Epithelial cell of prostate (primary cell): ENCODE results near the gene GPR107.

Source experiments
- DNase-seq: peaks from one replicate; pipeline ENCODE4 v3.0.0-alpha.2; 2011; ENCODE audit warnings: low read depth, low spot score
- H3K27ac ChIP-seq: fragments of 450-650 bp; 2 replicates; pipeline ENCODE4 v1.5.1; 2017; ENCODE audit warnings: mild to moderate bottlenecking

The GPR107 gene

DNA sequence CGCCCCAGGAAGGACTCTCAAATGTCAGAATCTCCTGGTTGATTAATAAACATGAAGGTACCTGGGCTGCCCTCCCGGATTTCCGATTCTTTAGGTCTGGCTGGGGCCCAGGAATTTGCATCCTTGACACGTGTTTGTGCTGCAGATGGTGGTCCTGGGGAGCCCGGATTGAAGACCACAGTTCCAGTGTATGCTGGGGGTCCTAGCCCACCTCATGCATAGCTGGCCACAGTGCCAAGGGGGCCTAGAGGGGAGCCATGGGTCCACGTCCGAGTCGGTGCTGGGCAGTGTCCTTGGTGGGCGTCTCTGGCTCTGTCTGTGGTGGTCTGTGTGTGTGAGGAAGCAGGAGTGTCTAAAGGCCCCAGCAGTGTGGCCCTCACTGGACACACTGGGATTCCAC is 121.6 kb downstream of the GPR107 start:
- no peak overlapping the region for H3K27ac ChIP-seq
- no peak for DNase-seq

DNA sequence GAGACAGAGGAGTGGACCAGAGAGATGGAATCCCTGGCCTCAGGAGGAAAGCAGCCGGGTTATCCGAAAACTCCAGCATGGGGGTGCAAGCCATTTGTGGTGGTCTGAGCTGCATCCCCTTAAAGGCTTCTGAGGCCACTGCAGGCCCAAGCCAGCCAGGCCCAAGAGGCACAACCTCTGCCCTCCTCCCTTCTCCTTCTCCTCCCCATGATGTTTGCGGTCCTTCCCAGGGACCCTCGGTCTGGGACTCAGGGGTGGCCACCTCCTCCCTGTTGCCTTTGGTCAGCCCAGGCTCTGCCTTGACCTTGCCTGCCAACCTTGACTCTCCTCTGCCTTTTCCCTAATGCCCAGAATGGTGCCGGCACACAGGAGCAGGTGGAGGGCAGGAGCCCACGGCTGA is 123.1 kb downstream of the GPR107 start:
- no peak for DNase-seq
- no peak overlapping the region for H3K27ac ChIP-seq

DNA sequence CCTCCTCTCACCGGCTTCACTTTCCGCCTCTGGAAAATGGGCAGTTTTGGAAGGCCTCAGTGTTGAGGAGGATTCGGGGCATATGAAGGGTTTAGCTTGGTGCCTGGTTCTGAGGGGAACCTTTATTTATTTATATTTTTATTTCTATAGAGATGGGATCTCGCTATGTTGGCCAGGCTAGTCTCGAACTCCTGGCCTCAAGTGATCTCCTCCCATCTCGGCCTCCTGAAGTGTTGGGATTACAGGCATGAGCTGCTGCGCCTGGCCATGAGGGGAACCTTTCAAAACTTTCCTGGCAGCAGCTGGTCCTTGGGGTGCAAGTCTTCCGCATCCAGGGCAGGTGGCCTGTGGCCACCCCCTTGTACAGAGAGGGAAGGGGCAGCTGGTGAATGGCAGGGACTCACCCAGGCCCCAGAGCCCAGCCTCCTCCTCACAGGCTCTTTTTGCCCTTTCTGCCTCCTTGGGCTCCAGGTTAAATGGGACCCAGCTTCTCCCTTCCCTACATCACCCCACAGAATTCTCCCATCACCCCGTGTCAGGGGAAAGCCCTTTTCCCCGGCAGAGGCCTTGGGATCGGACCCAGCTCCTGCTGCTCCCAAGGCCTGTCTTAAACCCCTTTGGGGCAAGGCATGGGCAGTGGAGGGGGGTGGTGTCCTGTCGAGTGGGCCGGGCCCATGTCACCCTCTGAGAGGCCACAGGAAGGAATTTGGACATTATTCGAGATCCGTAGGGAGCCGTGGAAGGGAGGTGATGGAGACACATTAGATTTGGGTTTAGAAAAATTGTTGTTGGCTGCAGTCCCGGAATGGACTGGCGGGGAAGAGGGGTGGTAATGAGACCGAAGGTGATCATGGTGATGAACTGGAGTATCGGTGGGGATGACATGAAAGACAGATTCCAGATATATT is 124.4 kb downstream of the GPR107 start:
- DNase-seq: no peak
- H3K27ac ChIP-seq: no peak overlapping the region

DNA sequence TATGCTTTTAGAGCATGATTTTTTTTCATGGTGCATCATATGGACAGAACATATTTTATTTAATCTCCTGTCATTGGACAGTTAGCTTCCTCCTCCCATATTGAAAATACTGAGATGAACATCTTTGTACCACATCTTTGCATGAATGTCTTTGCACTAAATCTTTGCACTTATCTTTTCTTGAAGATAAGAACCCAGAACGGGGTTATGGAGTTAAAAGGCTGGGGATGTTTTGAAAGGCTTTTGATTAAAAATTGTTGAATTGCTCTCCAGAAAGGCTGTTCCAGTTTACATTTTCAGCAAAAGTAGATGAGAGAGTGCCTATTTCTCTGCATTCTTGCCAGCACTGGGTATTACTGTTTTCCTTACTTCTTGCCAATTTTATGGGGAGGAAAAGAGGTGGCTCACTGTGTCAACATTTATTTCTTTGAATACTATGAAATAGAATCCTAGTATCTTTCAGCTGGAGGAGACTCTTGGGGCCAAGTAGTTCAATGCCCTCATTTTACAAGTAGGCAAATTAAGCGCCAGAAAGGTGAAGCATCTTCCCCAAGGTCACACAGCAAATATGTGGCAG is 125.7 kb downstream of the GPR107 start:
- no peak overlapping the region for H3K27ac ChIP-seq

DNA sequence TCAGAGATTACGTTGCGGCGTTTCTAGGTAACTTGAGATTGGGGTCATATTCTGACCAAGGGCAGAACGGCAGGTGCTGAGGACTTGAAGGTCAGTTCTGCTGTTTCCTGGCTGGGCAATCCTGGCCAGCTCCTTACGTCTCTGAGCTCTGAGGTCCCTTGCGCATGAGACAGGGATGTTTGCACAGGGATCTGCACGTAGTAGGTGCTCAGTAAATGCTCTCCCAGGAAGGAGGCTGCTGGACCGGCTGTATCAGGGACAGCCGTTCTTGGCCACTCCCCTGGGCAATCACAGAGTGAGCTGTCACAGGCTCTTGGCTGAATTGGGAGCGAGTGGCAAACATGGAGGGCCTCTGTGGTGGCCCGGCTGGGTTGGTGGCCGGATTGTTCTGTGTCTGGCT is 126.8 kb downstream of the GPR107 start:
- DNase-seq: no peak
- H3K27ac ChIP-seq: no peak overlapping the region

More for the DNA sequence above, 125.7 kb downstream of the GPR107 start:
- no peak for DNase-seq

DNA sequence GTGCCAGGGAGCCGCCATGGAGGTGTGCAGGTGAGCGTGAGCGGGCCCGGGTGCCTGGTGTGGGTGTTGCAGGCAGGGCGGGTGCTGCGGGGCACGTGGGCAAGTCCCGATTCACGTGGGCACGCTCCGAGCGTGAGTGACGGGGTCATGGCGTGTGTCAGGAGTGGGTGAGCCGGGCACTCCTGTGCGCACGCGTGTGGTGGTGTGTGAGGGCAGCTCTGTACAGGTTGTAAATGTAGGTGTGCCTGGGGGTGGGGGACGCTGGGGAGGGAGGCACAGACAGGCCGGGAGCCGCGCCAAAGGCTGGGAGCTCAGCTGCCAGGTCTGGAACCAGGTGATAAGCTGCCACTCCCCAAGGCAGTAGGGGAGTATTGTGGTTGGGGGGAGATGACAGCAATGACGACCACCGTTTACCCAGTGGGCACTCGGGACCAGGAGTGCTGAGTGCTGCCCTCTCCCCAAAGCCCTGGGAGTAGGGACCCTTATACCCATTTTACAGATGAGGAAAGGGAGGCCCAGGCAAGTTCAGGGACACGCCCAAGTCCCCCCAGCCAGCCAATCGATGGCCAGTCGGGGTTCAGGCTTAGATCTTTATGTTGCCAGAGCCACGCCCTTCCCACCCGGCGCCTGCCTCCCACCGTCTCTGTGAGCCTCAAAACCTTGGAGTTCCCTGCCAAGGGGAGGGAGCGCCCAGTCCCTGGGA is 128.1 kb downstream of the GPR107 start:
- no peak for DNase-seq
- no peak overlapping the region for H3K27ac ChIP-seq

DNA sequence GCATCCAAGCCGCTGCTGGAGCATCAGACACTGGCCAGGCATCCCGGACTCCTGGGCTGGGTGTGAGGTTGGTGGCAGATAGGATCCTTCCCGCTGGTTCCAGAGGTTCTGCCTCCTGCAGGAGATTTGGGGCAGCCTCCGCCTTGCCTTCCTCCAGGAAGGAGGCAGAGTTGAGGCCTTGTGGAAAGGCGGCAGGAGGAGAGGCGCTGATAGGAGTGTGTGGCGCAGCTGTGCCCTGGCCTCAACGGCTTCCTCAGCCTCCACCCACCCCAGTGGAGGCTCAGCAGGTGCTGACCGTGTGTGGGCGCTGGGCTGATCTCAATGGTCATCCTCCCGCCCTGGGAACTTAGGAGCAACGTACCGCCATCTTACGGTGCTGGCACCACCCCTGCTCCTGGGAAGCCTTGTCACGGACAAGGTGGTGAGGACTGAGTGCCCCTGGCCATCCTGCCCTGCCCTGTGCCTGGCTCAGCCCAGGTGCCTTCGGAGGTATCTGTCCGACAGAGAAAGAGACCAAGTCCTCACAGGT is 128.7 kb downstream of the GPR107 start:
- H3K27ac ChIP-seq: no peak overlapping the region
- no peak for DNase-seq

DNA sequence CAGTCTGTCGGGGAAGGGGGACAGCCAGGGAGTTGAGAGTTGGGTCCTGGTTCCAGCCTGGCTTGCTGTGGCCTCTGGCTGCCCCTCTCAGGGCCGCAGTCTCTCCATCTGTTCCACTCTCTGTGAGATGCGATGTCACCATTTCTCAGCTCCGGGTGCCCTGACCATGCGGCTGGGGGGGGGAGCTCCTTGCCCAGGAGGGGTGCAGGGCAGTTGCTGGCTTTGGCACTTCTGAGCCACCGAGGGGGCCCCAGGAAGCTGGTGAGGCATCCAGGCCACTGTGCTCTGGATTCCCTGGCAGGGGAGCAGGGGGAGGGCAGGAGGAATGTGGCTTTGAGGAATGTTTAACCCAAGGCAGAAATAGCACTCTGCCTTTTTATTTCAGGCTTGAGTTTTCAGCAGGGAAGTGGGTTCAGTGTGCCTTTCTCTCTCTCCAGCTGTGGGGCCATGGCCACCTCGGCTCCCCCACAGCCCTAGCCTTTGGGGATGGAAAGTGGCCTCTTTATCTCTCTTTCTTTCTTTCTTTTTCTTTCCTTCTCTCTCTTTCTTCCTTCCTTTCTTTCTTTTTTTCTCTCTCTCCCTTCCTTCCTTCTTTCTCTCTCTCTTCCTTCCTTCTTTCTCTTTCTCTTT is 129.5 kb downstream of the GPR107 start:
- DNase-seq: no peak
- no peak overlapping the region for H3K27ac ChIP-seq

DNA sequence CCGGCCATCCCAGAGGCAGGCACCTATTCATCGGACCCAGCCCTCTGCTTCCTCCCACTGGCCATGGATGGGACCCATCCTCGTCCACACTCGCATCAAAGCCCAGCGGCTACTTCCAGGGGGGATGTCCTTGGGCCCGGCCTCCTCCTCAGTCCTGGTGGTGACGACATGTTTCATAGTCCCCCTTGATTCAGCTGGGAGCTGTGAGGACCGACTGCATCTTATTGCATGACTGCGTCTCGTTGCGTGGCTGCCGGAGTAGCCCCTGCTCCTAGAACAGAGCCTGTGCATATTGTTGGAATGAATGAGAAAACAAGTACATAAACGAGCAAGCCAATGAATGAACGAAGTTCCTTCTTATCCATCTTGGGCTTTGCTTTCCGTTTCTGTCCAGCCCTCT is 131.3 kb downstream of the GPR107 start:
- DNase-seq: no peak
- no peak overlapping the region for H3K27ac ChIP-seq

DNA sequence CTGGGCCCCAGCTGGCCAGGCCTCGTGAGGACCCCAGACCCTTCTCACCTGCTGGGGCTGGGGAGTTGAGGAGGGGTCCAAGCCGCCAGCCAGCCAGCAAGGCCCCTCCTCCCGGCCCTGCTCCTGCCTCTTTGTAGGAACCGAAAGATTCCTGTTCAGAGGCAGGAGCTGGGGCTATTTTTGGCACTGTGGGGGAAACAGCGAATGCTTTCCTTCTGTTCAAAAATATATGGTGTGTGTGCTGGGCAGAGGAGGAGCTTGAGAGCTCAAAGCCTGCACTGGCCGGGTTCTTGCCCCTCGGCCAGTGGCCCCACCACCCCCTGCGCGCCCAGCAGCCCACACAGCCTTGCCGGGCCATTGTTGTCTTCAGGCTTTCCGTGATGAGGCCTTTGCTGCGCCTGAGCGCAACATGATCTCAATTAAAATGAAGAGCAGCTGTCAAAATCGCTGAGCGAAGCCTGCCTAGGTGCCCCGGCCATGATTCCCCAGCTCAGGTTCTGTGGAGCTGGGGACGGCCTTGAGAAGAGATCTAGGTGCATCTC is 131.9 kb downstream of the GPR107 start:
- H3K27ac ChIP-seq: no peak overlapping the region
- DNase-seq: no peak

DNA sequence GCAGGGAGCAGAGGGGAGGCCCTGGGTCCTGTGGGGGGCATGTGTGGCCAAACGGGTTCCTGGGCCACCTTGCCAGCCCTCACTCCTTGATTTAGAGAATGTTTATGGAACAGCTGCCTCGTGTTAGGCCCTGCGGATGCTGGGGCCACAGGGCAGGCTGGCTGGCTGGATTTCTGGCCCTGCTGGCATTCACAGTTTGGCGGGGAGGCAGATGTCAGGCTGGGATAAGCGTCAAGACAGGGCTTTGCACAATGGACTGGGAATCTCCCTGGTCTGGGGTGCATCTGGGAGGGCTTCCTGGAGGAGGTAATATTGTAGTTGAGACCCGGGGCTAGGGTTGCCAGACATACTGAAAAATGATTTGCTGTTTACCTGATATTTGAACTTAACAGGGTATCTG is 132.3 kb downstream of the GPR107 start:
- no peak for DNase-seq
- H3K27ac ChIP-seq: no peak overlapping the region

DNA sequence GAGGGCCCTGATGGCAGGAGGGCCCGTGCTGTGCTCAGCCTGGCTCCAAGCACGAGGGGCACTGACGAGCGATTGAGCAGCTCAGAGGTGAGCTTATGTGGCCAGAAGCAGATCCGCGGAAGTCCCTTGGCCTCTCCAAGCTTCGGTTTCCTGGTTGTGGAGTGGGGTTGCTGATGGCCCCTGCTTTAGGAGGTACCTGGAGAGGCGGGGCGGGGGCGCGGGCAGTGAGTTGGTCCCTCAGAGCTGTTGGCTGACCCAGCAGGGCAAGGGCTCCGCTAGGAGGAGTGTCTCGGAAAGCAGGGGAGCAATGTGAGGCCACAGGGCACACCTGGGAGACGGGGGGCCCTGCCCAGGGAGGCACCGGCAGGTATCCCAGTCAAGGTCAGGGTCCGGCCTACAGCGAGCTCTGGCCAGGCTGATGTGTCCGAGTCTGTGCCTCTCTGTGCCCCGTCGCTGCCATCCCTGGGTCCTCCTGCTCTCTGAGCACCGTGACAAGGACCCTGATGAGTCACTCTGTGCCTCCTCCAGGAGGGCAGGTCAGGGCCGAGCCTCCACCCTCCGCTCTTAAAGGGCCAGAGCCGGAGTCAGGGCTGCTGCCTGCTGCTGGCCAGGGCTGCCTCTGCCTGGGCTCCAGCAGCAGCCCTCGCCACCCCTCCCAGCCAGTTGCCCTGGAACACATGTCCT is 133.3 kb downstream of the GPR107 start:
- no peak for DNase-seq
- H3K27ac ChIP-seq: no peak overlapping the region

DNA sequence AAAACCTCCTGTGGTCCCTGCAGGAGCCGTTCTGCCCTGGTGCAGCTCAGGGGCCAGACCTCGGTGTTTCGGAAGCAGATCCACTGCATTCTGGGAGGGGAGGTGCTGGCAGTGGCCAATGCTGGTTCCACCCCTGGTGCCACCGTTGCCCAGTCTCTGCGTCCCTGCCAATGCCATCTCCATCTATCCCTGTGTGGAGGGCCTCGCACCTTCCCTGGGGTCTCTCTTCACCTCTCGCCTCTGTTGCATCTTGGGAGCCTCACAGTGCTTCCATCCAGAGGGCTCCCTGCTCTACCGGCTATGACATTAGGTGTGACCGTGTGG is 133.8 kb downstream of the GPR107 start:
- no peak overlapping the region for H3K27ac ChIP-seq
- no peak for DNase-seq

DNA sequence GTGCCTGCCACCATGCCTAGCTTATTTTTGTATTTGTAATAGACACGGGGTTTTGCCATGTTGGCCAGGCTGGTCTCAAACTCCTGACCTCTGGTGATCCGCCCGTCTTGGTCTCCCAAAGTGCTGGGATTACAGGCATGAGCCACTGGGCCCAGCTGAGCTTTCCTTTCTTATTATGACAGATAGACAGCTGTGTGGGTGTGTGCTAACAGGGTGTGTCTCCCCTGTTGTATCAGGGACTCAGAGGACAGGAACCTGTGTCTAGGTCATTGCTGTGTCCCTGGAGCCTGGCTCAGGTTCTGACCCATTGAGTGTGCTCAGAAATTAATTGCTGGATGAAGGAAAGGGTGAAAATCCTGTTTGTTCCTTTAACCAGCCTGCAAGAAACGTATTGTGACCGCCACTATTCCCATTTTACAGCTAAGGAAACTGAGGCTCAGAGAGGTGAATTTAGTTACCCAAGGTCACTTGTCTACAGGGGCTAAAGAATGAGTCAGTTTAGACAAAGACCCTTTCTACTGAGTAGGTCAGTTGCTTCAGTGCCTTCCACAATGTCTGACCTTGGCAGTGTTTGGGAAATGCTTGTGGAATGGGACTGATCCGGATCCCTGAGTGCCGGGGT is 135.3 kb downstream of the GPR107 start:
- H3K27ac ChIP-seq: no peak overlapping the region
- DNase-seq: no peak
